NT2/D1 (cell line): ENCODE data around the gene VAV2.

Experiments
- DNase-seq: peaks from one replicate; pipeline ENCODE4 v3.0.0-alpha.2; 2011; ENCODE audit warnings: low read depth, low spot score
- H3K27me3 ChIP-seq: 2 replicates; pipeline ENCODE4 v1.6.0; 2011; ENCODE audit warnings: mild to moderate bottlenecking; ENCODE audit not compliant: insufficient read length, insufficient read depth
- H3K36me3 ChIP-seq: 2 replicates; pipeline ENCODE4 v1.6.1; 2011; ENCODE audit warnings: mild to moderate bottlenecking, low read length, mixed read lengths; ENCODE audit not compliant: insufficient read depth, insufficient read length
- H3K4me1 ChIP-seq: 2 replicates; pipeline ENCODE4 v1.5.1; 2011; ENCODE audit not compliant: insufficient read depth, insufficient read length
- H3K4me3 ChIP-seq: 2 replicates; pipeline ENCODE4 v1.5.1; 2011; ENCODE audit warnings: low read depth; ENCODE audit not compliant: insufficient read length
- H3K9ac ChIP-seq: 2 replicates; pipeline ENCODE4 v1.6.0; 2011; ENCODE audit warnings: low read depth; ENCODE audit not compliant: insufficient read length
- H3K9me3 ChIP-seq: 2 replicates; pipeline ENCODE4 v1.5.1; 2011; ENCODE audit warnings: mild to moderate bottlenecking, low read length; ENCODE audit not compliant: insufficient read depth
- SUZ12 ChIP-seq: IDR thresholded peaks from 2 replicates; pipeline ENCODE4 v1.6.1; 2011; ENCODE audit not compliant: insufficient read length, insufficient read depth; ENCODE audit errors: extremely low read depth
- YY1 ChIP-seq: IDR thresholded peaks from 2 replicates; pipeline ENCODE4 v1.6.1; 2011; ENCODE audit not compliant: insufficient read length, insufficient read depth
- ZNF274 ChIP-seq: IDR thresholded peaks from 2 replicates; pipeline ENCODE4 v1.6.1; 2011; ENCODE audit warnings: mild to moderate bottlenecking, low read depth, low read length

VAV2 gene

GRCh38 chr9:133939171-133939785, 52.8 kb downstream of the VAV2 start:
- Histone ChIP-seq H3K36me3 (peaks cover 52% of the 10 kb centered on the region), H3K4me1 (peaks cover 10% of the 10 kb centered on the region), H3K4me3 (no peak overlapping the region), H3K9ac (no peak overlapping the region), H3K27me3 (no peaks in the 10 kb centered on the region), H3K9me3 (no peaks in the 10 kb centered on the region)
- DNase-seq: no peak
- TF ChIP-seq ZNF274 (no peak), YY1 (no peak), SUZ12 (no peak)

- Histone ChIP-seq H3K27me3 (no peaks in the 10 kb centered on the region), H3K36me3 (peaks cover 52% of the 10 kb centered on the region), H3K4me1 (peaks cover 10% of the 10 kb centered on the region), H3K4me3 (no peak overlapping the region), H3K9ac (no peak overlapping the region), H3K9me3 (no peaks in the 10 kb centered on the region)
- TF ChIP-seq ZNF274: no peak
- TF ChIP-seq SUZ12: no peak
- TF ChIP-seq YY1: no peak
- no peak for DNase-seq
Measured at GRCh38 chr9:133938753-133939152, 53.4 kb downstream of the VAV2 start.

- DNase-seq: no peak
- no peak overlapping the region for H3K9ac ChIP-seq
- peaks cover 10% of the 10 kb centered on the region for H3K4me1 ChIP-seq
- H3K36me3 ChIP-seq: peaks cover 54% of the 10 kb centered on the region
- no peaks in the 10 kb centered on the region for H3K27me3 ChIP-seq
- no peak overlapping the region for H3K4me3 ChIP-seq
- no peaks in the 10 kb centered on the region for H3K9me3 ChIP-seq
- no peak for TF ChIP-seq SUZ12
- TF ChIP-seq YY1: no peak
- TF ChIP-seq ZNF274: no peak
Measured at GRCh38 chr9:133938086-133938485, 54.0 kb downstream of the VAV2 start.

GRCh38 chr9:133937120-133937519, 55.0 kb downstream of the VAV2 start:
- no peak for DNase-seq
- peaks cover 45% of the 10 kb centered on the region for H3K36me3 ChIP-seq
- H3K27me3 ChIP-seq: no peaks in the 10 kb centered on the region
- no peak overlapping the region for H3K9ac ChIP-seq
- H3K9me3 ChIP-seq: no peaks in the 10 kb centered on the region
- H3K4me1 ChIP-seq: peaks cover 10% of the 10 kb centered on the region
- TF ChIP-seq YY1 (no peak), SUZ12 (no peak), ZNF274 (no peak)
- H3K4me3 ChIP-seq: no peak overlapping the region

GRCh38 chr9:133935328-133936005, 56.7 kb downstream of the VAV2 start:
- Histone ChIP-seq H3K36me3 (peaks cover 52% of the 10 kb centered on the region), H3K4me1 (peaks cover 10% of the 10 kb centered on the region), H3K4me3 (no peak overlapping the region), H3K9me3 (no peaks in the 10 kb centered on the region), H3K27me3 (no peaks in the 10 kb centered on the region), H3K9ac (no peak overlapping the region)
- no peak for DNase-seq
- TF ChIP-seq SUZ12: no peak
- TF ChIP-seq ZNF274: no peak
- TF ChIP-seq YY1: no peak

GRCh38 chr9:133934482-133935232, 57.5 kb downstream of the VAV2 start:
- no peak overlapping the region for H3K4me3 ChIP-seq
- no peaks in the 10 kb centered on the region for H3K9me3 ChIP-seq
- no peak for DNase-seq
- H3K4me1 ChIP-seq: peaks cover 10% of the 10 kb centered on the region
- peaks cover 52% of the 10 kb centered on the region for H3K36me3 ChIP-seq
- H3K27me3 ChIP-seq: no peaks in the 10 kb centered on the region
- no peak overlapping the region for H3K9ac ChIP-seq
- TF ChIP-seq SUZ12 (no peak), ZNF274 (no peak), YY1 (no peak)
